Stimulated activated CD8-positive, alpha-beta memory T cell treated with anti-CD3 and anti-CD28 coated beads, Interleukin-4, amount 100 ng/mL, for 24 hours (primary cell): ENCODE results near the gene ZFP69B.

Source experiments
- DNase-seq: peaks from one replicate; pipeline ENCODE4 v3.0.0-alpha.2; 2020; ENCODE audit warnings: low read depth

Gene ZFP69B

DNA sequence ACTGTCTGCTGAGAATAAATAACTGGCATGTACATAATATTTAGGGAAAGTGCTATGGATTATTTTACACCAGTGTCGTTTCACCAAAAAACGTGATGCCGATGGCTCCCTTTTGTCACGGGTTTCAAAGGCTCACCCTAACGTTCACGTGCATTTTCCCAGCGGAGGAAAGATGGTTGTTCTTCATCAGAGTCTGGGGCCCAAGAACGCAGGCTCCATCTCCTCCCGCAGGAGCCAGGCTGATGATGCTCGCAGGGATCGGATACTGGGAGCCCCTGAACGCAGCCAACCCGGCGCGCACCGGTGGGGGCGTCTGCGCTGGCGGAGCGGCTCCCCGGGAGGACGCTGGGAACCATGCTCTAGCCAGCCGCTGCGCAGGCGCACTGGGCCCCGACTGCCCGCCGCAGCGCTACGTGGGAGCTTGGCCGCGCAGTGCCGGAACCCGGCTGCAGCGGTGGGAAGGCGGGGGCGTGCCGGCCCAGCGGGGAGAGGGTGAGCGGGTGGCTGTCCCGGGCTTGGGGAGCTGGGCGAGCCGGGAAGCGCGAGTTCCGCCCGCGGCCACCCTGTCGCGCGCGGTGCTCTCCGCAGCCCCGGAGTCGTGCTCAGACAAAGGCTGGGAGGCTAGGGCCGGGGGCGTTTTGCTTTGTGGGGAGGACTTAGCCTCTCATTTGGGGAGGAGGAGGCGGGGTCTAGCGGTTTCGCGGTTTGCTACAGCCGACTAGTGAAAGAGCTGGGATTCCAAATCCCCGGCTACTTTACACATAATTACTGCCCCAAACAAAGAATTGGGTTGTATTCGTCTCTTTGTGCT lies at the start of gene ZFP69B:
Gene ZFP69B (plus strand): TSS at position 793 of the 811 bp plus-strand sequence. CDS start 486 bp downstream, outside the sequence.
- DNase-seq: peak; percentile 90

GRCh38 chr1:40401473-40402201 lies 48.6 kb upstream of the ZFP69B start:
- no peak for DNase-seq

DNA sequence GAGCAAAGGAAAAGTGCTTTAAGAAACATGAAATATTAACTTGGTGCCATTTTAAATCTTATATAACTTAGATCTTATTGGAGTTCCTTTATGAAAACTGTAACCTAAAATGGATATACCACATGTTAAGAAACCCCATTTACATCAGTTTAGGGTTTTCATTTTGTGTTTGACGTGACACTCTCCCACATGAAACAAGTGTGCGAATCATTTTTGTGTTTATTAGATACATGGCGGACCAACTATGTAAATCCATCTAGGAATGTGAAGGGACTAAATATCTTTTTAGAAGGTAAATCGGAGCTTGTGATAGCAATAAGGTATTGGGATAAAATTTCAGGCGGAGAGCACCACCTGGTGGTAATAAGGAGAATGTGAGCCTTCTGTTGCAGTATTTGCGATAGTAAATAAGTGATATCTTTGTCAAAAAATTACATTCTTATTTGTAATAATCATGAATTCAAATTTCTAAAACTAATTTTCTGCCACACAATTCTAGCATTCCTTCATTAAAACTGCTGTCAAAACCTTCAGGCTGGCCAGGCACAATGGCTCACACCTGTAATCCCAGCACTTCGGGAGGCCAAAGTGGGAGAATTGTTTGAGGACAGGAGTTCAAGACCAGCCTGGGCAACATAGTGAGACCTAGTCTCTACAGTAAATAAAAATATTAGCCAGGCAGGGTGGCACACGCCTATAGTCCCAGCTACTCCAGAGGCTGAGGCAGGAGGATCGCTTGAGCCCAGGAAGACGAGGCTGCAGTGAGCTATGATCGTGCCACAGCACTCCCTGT lies 45.4 kb upstream of the ZFP69B start:
- no peak for DNase-seq

GRCh38 chr1:40405812-40406211 lies 44.5 kb upstream of the ZFP69B start:
- no peak for DNase-seq

- DNase-seq: no peak
These were observed 42.8 kb upstream of the ZFP69B start for GRCh38 chr1:40407453-40407852.

- DNase-seq: no peak
These were observed 40.8 kb upstream of the ZFP69B start for GRCh38 chr1:40409467-40409866.

DNA sequence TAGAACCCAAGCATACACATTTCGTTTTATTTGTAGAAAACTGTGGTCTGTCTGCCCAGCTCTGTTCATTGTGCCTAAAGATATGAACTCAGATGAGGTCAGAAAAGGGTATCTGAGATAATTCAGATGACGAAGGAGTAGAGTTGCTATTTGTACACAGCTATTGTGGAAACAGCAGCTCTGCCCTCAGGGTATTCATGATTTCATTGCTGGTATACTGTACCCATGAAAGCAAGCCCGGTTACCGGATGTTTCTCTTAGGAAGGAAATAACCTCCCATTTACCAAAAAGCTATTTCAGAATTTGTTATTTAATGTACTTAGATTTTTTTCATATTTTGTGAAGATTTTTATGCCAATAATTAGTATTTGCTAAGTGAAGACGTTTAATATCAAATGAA lies 39.0 kb upstream of the ZFP69B start:
- DNase-seq: no peak

DNA sequence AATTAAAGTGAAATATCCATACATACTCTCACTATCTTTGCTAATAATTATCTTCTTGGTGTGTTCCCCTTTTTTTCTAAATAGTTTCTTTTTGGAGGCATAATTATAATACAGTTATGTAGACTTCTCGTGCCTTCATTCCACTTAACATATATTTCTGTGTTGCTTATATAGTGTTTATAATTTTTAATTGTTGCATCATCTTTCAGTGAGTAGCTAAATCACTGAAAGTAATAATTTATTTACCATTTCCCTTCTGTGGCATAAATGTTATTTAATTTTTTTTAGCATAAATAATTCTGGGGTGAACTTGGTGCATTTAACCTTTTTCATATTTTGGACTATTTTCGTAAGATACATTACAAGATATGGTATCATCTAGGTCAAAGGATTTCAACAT lies 38.4 kb upstream of the ZFP69B start:
- no peak for DNase-seq

GRCh38 chr1:40413527-40414252 lies 36.6 kb upstream of the ZFP69B start:
- no peak for DNase-seq

DNA sequence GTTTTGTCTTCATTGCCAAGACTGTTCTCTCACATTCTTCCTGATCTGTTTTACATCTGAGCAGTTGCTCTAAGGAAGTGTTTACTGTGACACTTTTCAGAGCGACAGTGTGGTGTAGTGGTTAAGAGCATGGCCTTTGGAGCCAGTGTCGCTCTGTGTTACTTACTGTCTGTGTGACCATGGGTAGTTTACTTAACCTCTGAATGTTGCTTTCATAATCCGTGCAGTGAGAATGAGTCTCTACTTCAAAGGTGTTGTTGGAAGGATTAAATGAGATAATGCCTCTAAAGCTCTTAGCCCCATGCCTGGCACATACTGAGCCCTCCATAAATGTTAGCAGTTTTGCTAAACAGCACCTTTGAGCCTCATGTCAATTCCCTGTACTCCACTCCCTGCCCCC lies 35.9 kb upstream of the ZFP69B start:
- no peak for DNase-seq

- DNase-seq: no peak
These were observed 33.6 kb upstream of the ZFP69B start for GRCh38 chr1:40416709-40417108.

- no peak for DNase-seq
These were observed 28.6 kb upstream of the ZFP69B start for GRCh38 chr1:40421431-40422384.

- no peak for DNase-seq
These were observed 27.5 kb upstream of the ZFP69B start for GRCh38 chr1:40422630-40423263.

DNA sequence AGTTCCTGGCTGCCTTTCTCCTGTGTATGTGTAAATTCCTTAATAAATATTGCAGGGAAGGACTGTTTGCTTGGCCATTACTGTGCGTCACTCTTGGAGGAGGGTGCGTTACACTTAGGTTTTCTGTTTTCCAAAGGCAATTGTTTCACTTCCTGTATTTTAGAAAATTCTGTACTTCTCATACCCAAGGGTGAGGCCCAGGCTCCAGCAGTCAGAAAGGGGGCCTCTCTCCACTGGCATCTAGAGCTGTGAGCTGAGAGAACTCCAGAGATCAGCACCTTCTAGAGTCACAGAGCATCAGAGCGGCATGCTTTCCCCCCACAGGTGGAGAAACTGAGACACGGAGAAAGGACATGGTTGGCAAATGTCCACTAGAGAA lies 27.0 kb upstream of the ZFP69B start:
- DNase-seq: no peak

- no peak for DNase-seq
These were observed 26.2 kb upstream of the ZFP69B start for GRCh38 chr1:40423951-40424618.

GRCh38 chr1:40425198-40425597 lies 25.1 kb upstream of the ZFP69B start:
- DNase-seq: no peak

DNA sequence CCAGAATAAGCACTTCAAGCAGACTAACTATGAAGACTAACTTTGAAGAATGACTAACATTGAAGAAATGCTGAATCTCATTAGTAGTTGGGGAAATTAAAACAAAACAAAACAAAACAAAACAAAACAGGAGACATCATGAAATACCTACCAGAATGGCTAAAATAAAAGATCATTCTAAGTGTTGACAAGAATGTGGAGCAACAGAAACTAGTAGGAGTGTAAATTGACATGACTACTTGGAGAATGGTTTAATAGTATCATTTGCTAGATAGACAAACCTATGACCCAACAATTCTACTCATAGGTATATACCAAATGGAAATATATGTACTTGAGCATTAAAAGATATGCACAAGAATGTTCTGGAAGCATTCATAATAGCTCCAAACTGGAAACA lies 18.9 kb upstream of the ZFP69B start:
- no peak for DNase-seq

DNA sequence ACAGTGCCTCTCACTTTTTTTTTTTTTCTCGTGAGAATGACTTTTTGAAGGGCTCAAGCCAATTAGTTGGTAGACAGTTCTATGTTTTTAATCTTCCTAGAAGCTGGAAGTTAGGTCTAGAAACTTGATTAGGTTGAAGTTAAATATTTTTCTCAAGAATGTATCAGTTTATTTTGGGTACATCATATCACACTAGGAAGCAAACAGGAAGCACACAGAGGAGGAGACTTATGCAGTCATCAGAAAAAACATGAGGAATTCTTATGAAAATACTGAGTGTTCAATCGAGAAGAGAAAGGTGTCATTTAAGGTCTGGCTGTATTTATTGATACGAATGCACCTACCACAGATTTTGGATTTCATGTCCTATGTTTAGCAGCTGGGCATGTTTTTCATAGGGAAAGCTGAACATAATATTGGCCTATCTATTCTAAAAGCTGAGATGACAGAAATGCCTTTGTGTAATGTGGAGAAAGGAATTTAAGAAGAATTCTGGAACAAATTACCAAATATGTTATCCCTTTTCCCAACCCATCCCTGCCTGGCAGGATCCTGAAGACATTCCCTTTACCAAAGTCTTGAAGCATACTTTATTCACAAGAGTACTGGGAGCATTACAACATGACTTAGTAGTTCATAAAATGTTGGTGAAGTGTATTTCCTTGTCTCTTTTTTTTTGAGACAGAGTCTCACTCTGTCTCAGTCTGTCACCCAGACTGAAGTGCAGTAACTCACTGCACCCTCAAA lies 17.5 kb upstream of the ZFP69B start:
- DNase-seq: no peak

DNA sequence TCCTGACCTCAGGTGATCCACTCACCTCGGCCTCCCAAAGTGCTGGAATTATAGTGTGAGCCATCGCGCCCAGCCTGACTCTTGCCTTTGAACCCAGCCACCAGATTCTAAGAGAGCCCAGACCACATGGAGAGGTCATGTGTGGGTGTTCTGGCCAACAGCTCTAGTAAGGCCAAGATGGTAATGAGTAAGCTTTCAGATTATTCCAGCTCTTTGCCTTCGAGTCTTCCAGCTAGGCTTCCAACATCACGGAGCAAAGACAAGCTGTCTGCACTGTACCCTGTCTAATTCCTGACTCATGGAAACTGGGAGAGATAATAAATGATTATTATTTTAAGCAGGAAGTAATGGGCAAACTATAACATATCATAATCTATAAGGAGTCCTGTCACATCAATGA lies 14.8 kb upstream of the ZFP69B start:
- no peak for DNase-seq
